ENCODE results near the gene PORCN.
A peak's percentile ranks its signal among the peaks of the same experiment; 100 is the strongest.

The PORCN gene

DNA sequence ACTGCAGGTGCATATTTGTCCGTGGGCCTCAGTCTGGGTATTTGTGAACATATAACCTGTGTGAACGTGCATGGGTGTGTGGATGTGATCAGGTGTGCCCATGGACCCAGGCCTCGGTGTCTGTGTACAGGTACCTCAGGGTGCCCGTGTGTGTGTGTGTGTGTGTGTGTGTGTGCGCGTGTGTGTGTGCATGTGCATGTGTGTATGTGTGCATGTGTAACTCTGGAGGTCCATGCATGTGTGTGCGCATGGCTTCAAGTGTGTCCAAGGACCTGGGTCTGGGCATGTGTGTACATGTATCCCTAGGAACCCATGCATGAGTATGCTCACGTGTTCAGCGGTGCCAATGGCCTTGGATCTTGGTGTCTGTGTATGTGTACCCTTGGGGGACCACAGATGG lies 17.0 kb upstream of the PORCN start:
- TF ChIP-seq, protein P1, sequence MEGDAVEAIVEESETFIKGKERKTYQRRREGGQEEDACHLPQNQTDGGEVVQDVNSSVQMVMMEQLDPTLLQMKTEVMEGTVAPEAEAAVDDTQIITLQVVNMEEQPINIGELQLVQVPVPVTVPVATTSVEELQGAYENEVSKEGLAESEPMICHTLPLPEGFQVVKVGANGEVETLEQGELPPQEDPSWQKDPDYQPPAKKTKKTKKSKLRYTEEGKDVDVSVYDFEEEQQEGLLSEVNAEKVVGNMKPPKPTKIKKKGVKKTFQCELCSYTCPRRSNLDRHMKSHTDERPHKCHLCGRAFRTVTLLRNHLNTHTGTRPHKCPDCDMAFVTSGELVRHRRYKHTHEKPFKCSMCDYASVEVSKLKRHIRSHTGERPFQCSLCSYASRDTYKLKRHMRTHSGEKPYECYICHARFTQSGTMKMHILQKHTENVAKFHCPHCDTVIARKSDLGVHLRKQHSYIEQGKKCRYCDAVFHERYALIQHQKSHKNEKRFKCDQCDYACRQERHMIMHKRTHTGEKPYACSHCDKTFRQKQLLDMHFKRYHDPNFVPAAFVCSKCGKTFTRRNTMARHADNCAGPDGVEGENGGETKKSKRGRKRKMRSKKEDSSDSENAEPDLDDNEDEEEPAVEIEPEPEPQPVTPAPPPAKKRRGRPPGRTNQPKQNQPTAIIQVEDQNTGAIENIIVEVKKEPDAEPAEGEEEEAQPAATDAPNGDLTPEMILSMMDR (IDR thresholded peaks at IDR 0.05; ENCODE audit: low read depth, low read length), result no peak
- DNase-seq (ENCODE audit: low read depth, low spot score), result no peak
- in situ Hi-C loops (cut with HindIII; ENCODE audit: low sequenced_read_pairs), result no loop called here
- no peak overlapping the region for H3K4me3 ChIP-seq (ENCODE audit: low read depth, low read length)

GRCh38 chrX:48492293-48492910 lies 16.4 kb upstream of the PORCN start:
- in situ Hi-C loops (cut with HindIII; ENCODE audit: low sequenced_read_pairs), result no loop called here
- peak; percentile 29 for DNase-seq (ENCODE audit: low read depth, low spot score)
- TF ChIP-seq, protein P1 (IDR thresholded peaks at IDR 0.05; ENCODE audit: low read depth, low read length), result no peak
- H3K4me3 ChIP-seq (ENCODE audit: low read depth, low read length), result no peak overlapping the region

DNA sequence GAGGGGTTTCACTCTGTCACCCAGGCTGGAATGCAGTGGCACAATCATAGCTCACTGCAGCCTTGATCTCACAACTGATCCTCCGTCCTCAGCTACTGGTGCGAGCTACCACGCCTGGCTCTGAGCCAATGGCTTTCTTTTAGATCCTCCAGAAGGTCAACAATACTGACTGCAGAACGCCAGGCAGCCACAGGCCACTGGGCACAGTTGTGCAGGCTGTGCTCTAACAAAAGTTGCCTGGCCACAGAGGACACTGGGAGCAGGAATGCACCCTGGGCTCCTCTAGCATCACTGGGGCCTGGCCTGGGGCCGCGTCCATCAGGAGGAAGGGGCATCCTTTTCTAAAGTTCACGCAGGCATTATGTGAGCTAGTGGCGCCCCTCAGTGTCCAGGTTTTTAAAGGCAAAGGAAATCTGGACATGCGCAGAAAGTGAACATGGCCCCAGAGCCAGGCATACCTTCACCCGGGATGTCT lies 14.9 kb upstream of the PORCN start:
- DNase-seq (ENCODE audit: low read depth, low spot score), result peak; percentile 63
- in situ Hi-C loops (cut with HindIII; ENCODE audit: low sequenced_read_pairs), result no loop called here

DNA sequence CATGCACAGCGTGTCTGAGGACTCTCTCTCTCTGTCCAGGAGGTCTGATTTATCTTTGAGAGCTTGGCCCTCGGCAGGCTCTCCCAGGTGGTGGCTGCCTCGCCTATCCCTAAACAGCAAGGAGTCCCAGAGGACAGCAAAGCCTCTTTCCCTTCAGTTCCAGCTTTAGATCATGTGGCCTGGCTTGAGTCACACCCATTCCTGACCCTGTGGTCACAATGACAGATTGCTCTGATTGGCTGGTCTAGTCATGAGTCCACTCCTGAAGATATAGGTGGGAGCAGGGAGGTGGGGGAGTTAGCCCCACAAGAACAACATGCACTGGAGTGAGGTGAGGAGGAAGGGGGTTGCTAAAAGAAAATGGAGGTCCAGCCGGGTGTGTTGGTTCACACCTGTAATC lies 12.1 kb upstream of the PORCN start:
- H3K4me3 ChIP-seq (ENCODE audit: low read depth, low read length), result no peak overlapping the region
- in situ Hi-C loops (cut with HindIII; ENCODE audit: low sequenced_read_pairs), result no loop called here
- TF ChIP-seq, protein P1 (IDR thresholded peaks at IDR 0.05; ENCODE audit: low read depth, low read length), result no peak
- no peak for DNase-seq (ENCODE audit: low read depth, low spot score)

More for the DNA sequence above, 14.9 kb upstream of the PORCN start:
- H3K4me3 ChIP-seq (ENCODE audit: low read depth, low read length), result no peak overlapping the region
- TF ChIP-seq, protein P1 (IDR thresholded peaks at IDR 0.05; ENCODE audit: low read depth, low read length), result peak; percentile 36

DNA sequence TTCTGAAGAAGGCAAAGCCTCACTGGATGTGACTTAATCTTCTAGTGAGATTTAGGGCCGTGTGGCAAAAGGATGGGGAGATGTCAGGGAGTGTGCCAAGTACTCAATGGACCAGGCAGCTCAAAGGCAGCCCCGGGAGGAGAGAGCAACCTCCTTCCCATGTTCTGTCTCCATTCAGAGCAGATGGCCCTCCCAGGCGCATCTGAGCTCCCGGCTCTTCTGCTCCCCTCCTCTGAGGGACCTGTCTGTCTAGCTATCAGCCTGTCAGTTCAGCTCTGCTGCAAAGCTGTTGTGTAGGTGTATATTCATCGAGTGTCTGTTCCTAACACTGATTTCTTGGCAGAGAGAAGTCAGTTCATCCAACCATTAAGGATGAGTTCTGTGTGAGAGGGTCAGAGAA lies 10.9 kb upstream of the PORCN start:
- no peak overlapping the region for H3K4me3 ChIP-seq (ENCODE audit: low read depth, low read length)
- in situ Hi-C loops (cut with HindIII; ENCODE audit: low sequenced_read_pairs), result no loop called here
- no peak for DNase-seq (ENCODE audit: low read depth, low spot score)
- TF ChIP-seq, protein P1 (IDR thresholded peaks at IDR 0.05; ENCODE audit: low read depth, low read length), result no peak

- TF ChIP-seq, protein P1 (IDR thresholded peaks at IDR 0.05; ENCODE audit: low read depth, low read length), result no peak
- in situ Hi-C loops (cut with HindIII; ENCODE audit: low sequenced_read_pairs), result no loop called here
- no peak overlapping the region for H3K4me3 ChIP-seq (ENCODE audit: low read depth, low read length)
- DNase-seq (ENCODE audit: low read depth, low spot score), result peak; percentile 68
Observed at GRCh38 chrX:48498374-48498809, 10.4 kb upstream of the PORCN start.

Measured in astrocyte of the spinal cord (primary cell).